Measurements from ENCODE around the gene CACNA1E. TPM values are rescaled to one million over a fixed set of nuclear protein-coding genes. Genes with fewer than 3 reads are reported as not detected.

Gene CACNA1E
- total RNA-seq, 1 experiment from 2014 or later: 0.46 TPM

GRCh38 chr1:181442181-181442525, 41.2 kb upstream of the CACNA1E start:
- H3K27ac ChIP-seq (ENCODE audit: insufficient read length, low read depth, low read length): no peak overlapping the region
- H3K23ac ChIP-seq (ENCODE audit: insufficient read length, low read depth, low read length): no peak overlapping the region
- no peaks in the 10 kb centered on the region for H3K9me3 Mint-ChIP-seq
- no peak for TF ChIP-seq CTCF (conservative IDR thresholded peaks at IDR 0.05)
- H4K8ac ChIP-seq (replicated peaks; ENCODE audit: insufficient read length, low read depth, low read length): no peak overlapping the region
- H3K79me2 ChIP-seq (ENCODE audit: insufficient read depth, low read length): no peaks in the 10 kb centered on the region
- H3K4me1 ChIP-seq (ENCODE audit: insufficient read depth, low read length): no peaks in the 10 kb centered on the region
- H3T11ph ChIP-seq (ENCODE audit: low read length): no peak overlapping the region
- H3K18ac ChIP-seq (ENCODE audit: insufficient read length, low read depth, low read length): no peak overlapping the region
- H3K9ac ChIP-seq (ENCODE audit: extremely low read depth, insufficient read length, low read length): no peak overlapping the region
- no peak overlapping the region for H2AFZ ChIP-seq (ENCODE audit: low read length)
- H4K91ac ChIP-seq (ENCODE audit: insufficient read length, low read depth, low read length): no peak overlapping the region
- no peak overlapping the region for H3K4ac ChIP-seq (ENCODE audit: low read depth, low read length)
- H4K5ac ChIP-seq (ENCODE audit: insufficient read length, low read depth, low read length): no peak overlapping the region
- no peak overlapping the region for H3K4me2 ChIP-seq (ENCODE audit: insufficient read depth, insufficient read length, low read length)
- H2BK20ac ChIP-seq (ENCODE audit: low read depth, low read length, poor library complexity, severe bottlenecking): no peak overlapping the region
- H2AK5ac ChIP-seq (ENCODE audit: insufficient read length, low read length): no peak overlapping the region
- H2BK5ac ChIP-seq (ENCODE audit: insufficient read length, low read length): no peak overlapping the region
- no peak overlapping the region for H2BK120ac ChIP-seq (ENCODE audit: low read depth, low read length, poor library complexity, severe bottlenecking)
- no peaks in the 10 kb centered on the region for H3K79me1 ChIP-seq (ENCODE audit: insufficient read depth, low read depth, low read length, poor library complexity, severe bottlenecking)
- no peak overlapping the region for H2BK15ac ChIP-seq (ENCODE audit: low read depth, low read length)
- H2BK12ac ChIP-seq (ENCODE audit: insufficient read length, low read depth, low read length): no peak overlapping the region
- H3K56ac ChIP-seq (ENCODE audit: insufficient read length, low read depth, low read length): no peak overlapping the region
- no peaks in the 10 kb centered on the region for H3K23me2 ChIP-seq (ENCODE audit: insufficient read length, low read depth, low read length, poor library complexity, severe bottlenecking)
- H3K14ac ChIP-seq (ENCODE audit: insufficient read depth, low read length): no peak overlapping the region
- no peak overlapping the region for H3K4me3 Mint-ChIP-seq
- no peaks in the 10 kb centered on the region for H3K4me1 Mint-ChIP-seq
- no peaks in the 10 kb centered on the region for H3K27me3 ChIP-seq (ENCODE audit: insufficient read depth, low read length)
- no peaks in the 10 kb centered on the region for H4K20me1 ChIP-seq (ENCODE audit: control insufficient read depth, insufficient read depth, insufficient read length)
- no peaks in the 10 kb centered on the region for H3K36me3 Mint-ChIP-seq (ENCODE audit: insufficient read depth in 1 of 3, low read depth in 3 of 3)
- no peak for DNase-seq
- no peaks in the 10 kb centered on the region for H3K9me3 ChIP-seq (ENCODE audit: control insufficient read depth, low read depth, low read length)
- peaks cover 7% of the 10 kb centered on the region for H3K27me3 Mint-ChIP-seq (ENCODE audit: low read depth)
- H3K27ac Mint-ChIP-seq: no peak overlapping the region
